ENCODE results near the gene ATG13. TPM values are rescaled to one million over a fixed set of nuclear protein-coding genes. Genes with fewer than 3 reads are reported as not detected.

The ATG13 gene
- total and polyA plus RNA-seq, 11 donors, result 26.7 to 74.8 (median 48.7) TPM

DNA sequence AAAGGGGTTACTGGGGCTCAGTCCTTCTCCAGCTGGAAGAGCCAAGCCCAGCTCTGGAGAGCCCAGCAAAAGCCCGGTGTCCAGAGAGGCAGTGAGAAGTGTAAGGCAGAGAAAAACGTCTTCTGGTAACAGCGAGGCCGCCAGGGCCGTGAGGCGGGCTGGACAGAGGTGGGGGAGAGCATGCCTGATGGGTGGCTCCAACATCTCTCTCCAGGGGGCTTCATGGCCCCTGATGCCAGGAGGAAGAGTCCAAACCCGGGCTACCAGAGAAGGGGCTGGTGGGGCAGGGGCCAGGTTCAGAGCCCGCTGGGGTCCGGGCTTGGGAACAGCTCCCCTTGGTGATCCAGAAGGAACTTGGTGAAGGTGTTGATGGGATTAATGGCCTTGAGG is 61.4 kb downstream of the ATG13 start:
- Histone ChIP-seq H3K27ac (peak overlapping the region in 4 of 12 donors; percentile 37 to 82 (median 44)), H3K9me3 (no peaks in the 10 kb centered on the region), H3K4me3 (no peak overlapping the region), H3K27me3 (no peaks in the 10 kb centered on the region), H3K36me3 (peaks cover 0 to 79% (median 60%) of the 10 kb centered on the region in 9 donors), H3K4me1 (peaks cover 4 to 49% (median 43%) of the 10 kb centered on the region in 12 donors)
- no peak for TF ChIP-seq POLR2A (IDR thresholded peaks at IDR 0.05)
- TF ChIP-seq, protein P1, sequence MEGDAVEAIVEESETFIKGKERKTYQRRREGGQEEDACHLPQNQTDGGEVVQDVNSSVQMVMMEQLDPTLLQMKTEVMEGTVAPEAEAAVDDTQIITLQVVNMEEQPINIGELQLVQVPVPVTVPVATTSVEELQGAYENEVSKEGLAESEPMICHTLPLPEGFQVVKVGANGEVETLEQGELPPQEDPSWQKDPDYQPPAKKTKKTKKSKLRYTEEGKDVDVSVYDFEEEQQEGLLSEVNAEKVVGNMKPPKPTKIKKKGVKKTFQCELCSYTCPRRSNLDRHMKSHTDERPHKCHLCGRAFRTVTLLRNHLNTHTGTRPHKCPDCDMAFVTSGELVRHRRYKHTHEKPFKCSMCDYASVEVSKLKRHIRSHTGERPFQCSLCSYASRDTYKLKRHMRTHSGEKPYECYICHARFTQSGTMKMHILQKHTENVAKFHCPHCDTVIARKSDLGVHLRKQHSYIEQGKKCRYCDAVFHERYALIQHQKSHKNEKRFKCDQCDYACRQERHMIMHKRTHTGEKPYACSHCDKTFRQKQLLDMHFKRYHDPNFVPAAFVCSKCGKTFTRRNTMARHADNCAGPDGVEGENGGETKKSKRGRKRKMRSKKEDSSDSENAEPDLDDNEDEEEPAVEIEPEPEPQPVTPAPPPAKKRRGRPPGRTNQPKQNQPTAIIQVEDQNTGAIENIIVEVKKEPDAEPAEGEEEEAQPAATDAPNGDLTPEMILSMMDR (IDR thresholded peaks at IDR 0.05), result no peak
- intact Hi-C loops (cut with DNase I), result no loop called here
- no peak for ATAC-seq
- WGBS, 4 donors, result 88 to 92% (median 89%) methylated on average over 8 to 9 of the region's 9 CpGs
- DNase-seq, result no peak

DNA sequence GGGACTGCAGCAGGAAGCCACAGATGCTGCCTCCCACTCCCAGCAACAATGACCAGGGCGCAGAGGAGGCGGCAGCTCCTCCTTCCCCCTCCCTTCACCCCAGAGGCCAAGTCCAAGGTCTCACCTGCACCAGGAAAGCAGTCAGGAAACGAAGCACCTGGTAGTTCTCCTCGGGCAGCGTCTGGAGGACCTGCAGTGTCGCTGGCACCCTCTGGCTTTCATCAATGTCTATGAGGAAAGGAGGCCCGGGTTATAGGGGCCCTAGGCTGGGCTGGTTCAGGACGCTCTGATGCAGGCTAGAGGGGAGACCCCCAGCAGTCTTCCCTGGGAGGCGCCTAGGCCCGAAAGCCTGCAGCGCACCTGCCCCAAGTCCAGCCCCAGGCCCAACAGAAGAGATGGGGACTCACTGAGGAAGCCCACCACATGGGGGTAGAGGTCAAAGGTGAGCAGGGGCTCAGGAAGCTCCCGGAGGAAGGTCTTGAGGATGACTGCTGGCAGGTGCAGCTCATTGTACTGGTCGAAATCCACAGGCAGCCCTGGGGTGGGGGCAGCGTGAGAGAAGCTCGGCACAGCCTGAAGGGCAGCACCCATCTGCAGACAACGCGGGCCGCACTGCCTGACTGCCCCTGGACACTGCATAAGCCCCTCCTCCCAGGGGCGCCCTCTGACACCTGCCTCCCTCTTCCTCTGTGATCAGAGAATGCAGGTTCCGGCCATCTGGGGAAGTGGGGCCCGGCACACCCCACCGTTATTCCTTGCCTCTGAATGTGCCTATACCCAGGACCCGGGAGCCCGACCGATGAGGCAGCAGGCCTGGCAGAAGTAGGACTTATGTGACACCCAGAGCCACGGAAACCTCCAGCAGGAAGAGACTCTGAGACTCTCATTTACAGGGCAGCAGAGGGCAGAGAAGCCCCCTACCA is 62.1 kb downstream of the ATG13 start:
- ATAC-seq (no peak), DNase-seq (no peak)
- H3K4me1 ChIP-seq, result peaks cover 2 to 49% (median 41%) of the 10 kb centered on the region in 12 donors
- H3K36me3 ChIP-seq, result peaks cover 0 to 83% (median 58%) of the 10 kb centered on the region in 9 donors
- no peaks in the 10 kb centered on the region for H3K9me3 ChIP-seq
- no peak overlapping the region for H3K4me3 ChIP-seq
- H3K27ac ChIP-seq, result peak overlapping the region in 1 of 12 donors; percentile 43
- H3K27me3 ChIP-seq, result no peaks in the 10 kb centered on the region
- WGBS, 4 donors, result 88 to 91% (median 90%) methylated on average over 17 to 26 of the region's 26 CpGs
- intact Hi-C loops (cut with DNase I), result loop anchor here in 1 of 10 donors (5.0 kb wide), 1 partner anchor 62 kb away; the partner anchor contains the start of genes ATG13 and HARBI1
- TF ChIP-seq POLR2A (IDR thresholded peaks at IDR 0.05), result no peak
- TF ChIP-seq, protein P1 (IDR thresholded peaks at IDR 0.05), result no peak

DNA sequence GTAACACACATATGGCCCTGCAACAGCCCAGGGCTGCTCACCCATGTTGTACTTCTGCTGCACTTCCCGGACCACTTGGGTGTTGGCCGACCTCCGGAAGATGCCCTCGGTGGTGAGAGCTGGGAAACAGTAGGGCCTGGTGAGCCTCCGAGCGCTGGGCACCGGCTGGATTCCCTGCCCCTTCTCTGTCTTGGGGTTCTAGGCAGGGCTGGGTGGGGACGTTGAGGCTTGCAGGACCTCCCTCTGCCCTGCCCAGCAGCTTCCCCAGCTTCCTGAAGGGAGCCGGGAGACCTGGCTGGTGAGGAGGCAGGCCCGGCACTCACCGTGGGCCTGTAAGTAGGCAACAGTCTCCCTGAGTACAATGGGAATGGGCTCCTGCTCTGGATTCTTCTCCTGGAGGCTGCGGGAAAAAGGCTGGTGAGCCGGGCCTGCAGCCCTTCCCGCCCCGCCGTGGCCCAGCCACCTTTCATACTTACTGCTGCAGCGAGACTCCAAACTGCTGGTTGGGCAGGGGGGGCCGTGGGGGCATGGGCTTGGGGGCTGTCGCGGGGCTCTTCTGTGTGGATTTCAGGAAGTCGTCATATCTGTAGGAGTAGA is 62.9 kb downstream of the ATG13 start:
- ATAC-seq (no peak), DNase-seq (no peak)
- peaks cover 0 to 88% (median 60%) of the 10 kb centered on the region in 9 donors for H3K36me3 ChIP-seq
- no peak overlapping the region for H3K4me3 ChIP-seq
- H3K9me3 ChIP-seq, result no peaks in the 10 kb centered on the region
- 81 to 93% (median 90%) methylated on average over 11 to 21 of the region's 21 CpGs for WGBS, 4 donors
- H3K27ac ChIP-seq, result no peak overlapping the region
- intact Hi-C loops (cut with DNase I), result loop anchor here in 1 of 10 donors (5.0 kb wide), 1 partner anchor 63 kb away; the partner anchor contains the start of genes ATG13 and HARBI1
- no peaks in the 10 kb centered on the region for H3K27me3 ChIP-seq
- H3K4me1 ChIP-seq, result peaks cover 0 to 49% (median 41%) of the 10 kb centered on the region in 12 donors
- TF ChIP-seq, protein P1 (IDR thresholded peaks at IDR 0.05), result no peak
- no peak for TF ChIP-seq POLR2A (IDR thresholded peaks at IDR 0.05)

DNA sequence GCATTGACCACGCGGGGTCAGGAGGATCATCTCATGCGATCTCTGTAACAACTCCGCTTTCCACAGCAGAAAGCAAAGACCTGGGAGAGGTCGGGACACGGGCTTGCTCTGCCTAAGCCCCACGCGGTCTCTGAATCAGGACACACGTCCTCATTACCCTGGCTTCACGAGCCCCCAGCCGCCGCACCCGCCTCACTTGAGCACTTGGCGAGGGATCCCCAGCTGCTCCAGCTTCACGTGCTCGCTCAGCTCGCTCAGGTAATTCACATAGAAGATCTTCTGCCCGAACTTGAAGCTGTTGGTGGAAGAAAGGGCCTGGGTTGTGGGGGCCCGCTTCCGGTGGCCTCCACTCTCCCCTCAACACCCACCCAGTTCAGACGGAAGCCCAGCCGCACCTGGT is 63.5 kb downstream of the ATG13 start:
- H3K4me3 ChIP-seq, result no peak overlapping the region
- no peak overlapping the region for H3K27ac ChIP-seq
- peaks cover 0 to 93% (median 66%) of the 10 kb centered on the region in 9 donors for H3K36me3 ChIP-seq
- intact Hi-C loops (cut with DNase I), result loop anchor here in 1 of 10 donors (5.0 kb wide), 1 partner anchor 64 kb away; the partner anchor contains the start of genes ATG13 and HARBI1
- DNase-seq (no peak), ATAC-seq (no peak)
- peaks cover 0 to 48% (median 39%) of the 10 kb centered on the region in 12 donors for H3K4me1 ChIP-seq
- H3K27me3 ChIP-seq, result no peaks in the 10 kb centered on the region
- no peak for TF ChIP-seq POLR2A (IDR thresholded peaks at IDR 0.05)
- TF ChIP-seq, protein P1 (IDR thresholded peaks at IDR 0.05), result no peak
- 89 to 93% (median 91%) methylated on average over 17 to 22 of the region's 22 CpGs for WGBS, 4 donors
- no peaks in the 10 kb centered on the region for H3K9me3 ChIP-seq

Data from heart left ventricle (tissue), 16 donors.